ENCODE measurements around the gene CORO2B. TPM values are rescaled to one million over a fixed set of nuclear protein-coding genes. Genes with fewer than 3 reads are reported as not detected.

Gene CORO2B
- polyA plus RNA-seq, 2 donors, result 0.24 to 0.35 TPM

DNA sequence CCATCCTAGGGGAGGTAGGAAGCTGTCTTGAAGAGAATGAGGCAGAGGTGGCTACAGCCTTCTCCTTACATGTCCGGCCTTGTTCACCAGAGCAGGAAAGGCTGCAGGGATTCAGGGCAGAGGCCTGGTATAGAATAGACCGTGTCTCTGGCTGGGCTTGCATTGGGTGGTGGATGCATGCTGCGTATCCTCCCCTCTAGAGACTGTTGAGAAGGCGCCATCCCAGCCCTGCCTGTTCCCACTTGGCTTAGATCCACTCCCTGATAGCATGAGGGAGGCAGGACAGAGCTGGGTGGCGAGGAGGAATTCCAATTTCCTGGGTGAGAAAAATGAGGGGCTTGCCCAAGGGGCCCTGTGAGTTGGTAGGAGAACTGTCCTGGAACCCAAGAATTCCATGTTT lies 57.5 kb downstream of the CORO2B start:
- Histone ChIP-seq H3K4me1 (ENCODE audit: control insufficient read depth in 2 of 2, insufficient read depth in 2 of 2, low read length in 1 of 2) (peaks cover 7 to 11% of the 10 kb centered on the region in 2 donors), H3K4me3 (ENCODE audit: low read depth in 1 of 2, low read length in 2 of 2) (no peak overlapping the region), H3K27ac (ENCODE audit: low read depth in 2 of 2, low read length in 1 of 2) (no peak overlapping the region), H3K27me3 (ENCODE audit: control insufficient read depth in 1 of 2, insufficient read depth in 2 of 2, low read length in 2 of 2) (no peaks in the 10 kb centered on the region), H3K9me3 (ENCODE audit: control insufficient read depth in 2 of 2, insufficient read depth in 1 of 2, low read depth in 1 of 2, low read length in 1 of 2) (no peaks in the 10 kb centered on the region), H3K36me3 (ENCODE audit: control insufficient read depth in 2 of 2, insufficient read depth in 2 of 2, low read length in 1 of 2) (no peaks in the 10 kb centered on the region)
- whole genome bisulfite sequencing, 2 donors, result 78 to 83% methylated on average over 5 of the region's 5 CpGs

- Histone ChIP-seq H3K4me3 (ENCODE audit: low read depth in 1 of 2, low read length in 2 of 2) (no peak overlapping the region), H3K9me3 (ENCODE audit: control insufficient read depth in 2 of 2, insufficient read depth in 1 of 2, low read depth in 1 of 2, low read length in 1 of 2) (no peaks in the 10 kb centered on the region), H3K4me1 (ENCODE audit: control insufficient read depth in 2 of 2, insufficient read depth in 2 of 2, low read length in 1 of 2) (peaks cover 13 to 15% of the 10 kb centered on the region in 2 donors), H3K27me3 (ENCODE audit: control insufficient read depth in 1 of 2, insufficient read depth in 2 of 2, low read length in 2 of 2) (no peaks in the 10 kb centered on the region), H3K36me3 (ENCODE audit: control insufficient read depth in 2 of 2, insufficient read depth in 2 of 2, low read length in 1 of 2) (no peaks in the 10 kb centered on the region), H3K27ac (ENCODE audit: low read depth in 2 of 2, low read length in 1 of 2) (no peak overlapping the region)
- 53 to 60% methylated on average over 5 of the region's 5 CpGs for WGBS, 2 donors
Observed at GRCh38 chr15:68637767-68638404, 59.1 kb downstream of the CORO2B start.

- Histone ChIP-seq H3K4me3 (ENCODE audit: low read depth in 1 of 2, low read length in 2 of 2) (no peak overlapping the region), H3K27ac (ENCODE audit: low read depth in 2 of 2, low read length in 1 of 2) (no peak overlapping the region), H3K27me3 (ENCODE audit: control insufficient read depth in 1 of 2, insufficient read depth in 2 of 2, low read length in 2 of 2) (no peaks in the 10 kb centered on the region), H3K36me3 (ENCODE audit: control insufficient read depth in 2 of 2, insufficient read depth in 2 of 2, low read length in 1 of 2) (no peaks in the 10 kb centered on the region), H3K9me3 (ENCODE audit: control insufficient read depth in 2 of 2, insufficient read depth in 1 of 2, low read depth in 1 of 2, low read length in 1 of 2) (no peaks in the 10 kb centered on the region), H3K4me1 (ENCODE audit: control insufficient read depth in 2 of 2, insufficient read depth in 2 of 2, low read length in 1 of 2) (peaks cover 13 to 16% of the 10 kb centered on the region in 2 donors)
- WGBS, 2 donors, result 62 to 66% methylated on average over 2 of the region's 2 CpGs
Observed at GRCh38 chr15:68638953-68639515, 60.2 kb downstream of the CORO2B start.

- 75% methylated on average over 7 of the region's 7 CpGs for WGBS, 2 donors
Observed at GRCh38 chr15:68639926-68640600, 61.3 kb downstream of the CORO2B start.

GRCh38 chr15:68640791-68641331 lies 62.1 kb downstream of the CORO2B start:
- no peaks in the 10 kb centered on the region for H3K9me3 ChIP-seq (ENCODE audit: control insufficient read depth in 2 of 2, insufficient read depth in 1 of 2, low read depth in 1 of 2, low read length in 1 of 2)
- H3K4me3 ChIP-seq (ENCODE audit: low read depth in 1 of 2, low read length in 2 of 2), result no peak overlapping the region
- no peaks in the 10 kb centered on the region for H3K27me3 ChIP-seq (ENCODE audit: control insufficient read depth in 1 of 2, insufficient read depth in 2 of 2, low read length in 2 of 2)
- peaks cover 13 to 16% of the 10 kb centered on the region in 2 donors for H3K4me1 ChIP-seq (ENCODE audit: control insufficient read depth in 2 of 2, insufficient read depth in 2 of 2, low read length in 1 of 2)
- peak overlapping the region; percentile 64 to 67 for H3K27ac ChIP-seq (ENCODE audit: low read depth in 2 of 2, low read length in 1 of 2)
- H3K36me3 ChIP-seq (ENCODE audit: control insufficient read depth in 2 of 2, insufficient read depth in 2 of 2, low read length in 1 of 2), result peaks cover 0 to 1% of the 10 kb centered on the region in 2 donors
- 43 to 55% methylated on average over 8 of the region's 8 CpGs for WGBS, 2 donors

More at GRCh38 chr15:68639926-68640600, 61.3 kb downstream of the CORO2B start:
- H3K27me3 ChIP-seq (ENCODE audit: control insufficient read depth in 1 of 2, insufficient read depth in 2 of 2, low read length in 2 of 2), result no peaks in the 10 kb centered on the region
- no peak overlapping the region for H3K27ac ChIP-seq (ENCODE audit: low read depth in 2 of 2, low read length in 1 of 2)
- H3K4me1 ChIP-seq (ENCODE audit: control insufficient read depth in 2 of 2, insufficient read depth in 2 of 2, low read length in 1 of 2), result peaks cover 13 to 16% of the 10 kb centered on the region in 2 donors
- no peaks in the 10 kb centered on the region for H3K9me3 ChIP-seq (ENCODE audit: control insufficient read depth in 2 of 2, insufficient read depth in 1 of 2, low read depth in 1 of 2, low read length in 1 of 2)
- H3K4me3 ChIP-seq (ENCODE audit: low read depth in 1 of 2, low read length in 2 of 2), result no peak overlapping the region
- no peaks in the 10 kb centered on the region for H3K36me3 ChIP-seq (ENCODE audit: control insufficient read depth in 2 of 2, insufficient read depth in 2 of 2, low read length in 1 of 2)

- H3K4me3 ChIP-seq (ENCODE audit: low read depth in 1 of 2, low read length in 2 of 2), result no peak overlapping the region
Observed at GRCh38 chr15:68641376-68641775, 62.6 kb downstream of the CORO2B start.

DNA sequence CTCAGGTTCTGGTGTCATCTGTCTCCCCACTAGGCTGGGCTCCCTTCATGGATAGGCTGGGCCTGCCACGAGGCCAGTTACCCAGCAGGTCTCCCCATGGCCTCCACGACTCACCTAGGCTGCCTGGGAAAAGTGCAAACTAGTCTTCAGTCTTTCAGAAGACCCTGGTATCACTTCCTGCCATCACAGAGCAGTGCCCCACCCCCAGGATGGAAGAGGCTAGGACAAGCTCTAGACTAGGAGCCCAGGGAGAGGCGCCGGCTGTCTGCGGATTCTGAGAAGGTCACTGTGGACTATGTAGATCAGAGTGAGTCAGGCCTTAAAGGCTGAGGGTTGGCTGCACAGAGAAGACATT lies 63.7 kb downstream of the CORO2B start:
- Histone ChIP-seq H3K4me3 (ENCODE audit: low read depth in 1 of 2, low read length in 2 of 2) (no peak overlapping the region), H3K27me3 (ENCODE audit: control insufficient read depth in 1 of 2, insufficient read depth in 2 of 2, low read length in 2 of 2) (no peaks in the 10 kb centered on the region), H3K9me3 (ENCODE audit: control insufficient read depth in 2 of 2, insufficient read depth in 1 of 2, low read depth in 1 of 2, low read length in 1 of 2) (no peaks in the 10 kb centered on the region), H3K4me1 (ENCODE audit: control insufficient read depth in 2 of 2, insufficient read depth in 2 of 2, low read length in 1 of 2) (peaks cover 12 to 16% of the 10 kb centered on the region in 2 donors), H3K36me3 (ENCODE audit: control insufficient read depth in 2 of 2, insufficient read depth in 2 of 2, low read length in 1 of 2) (peaks cover 0 to 1% of the 10 kb centered on the region in 2 donors), H3K27ac (ENCODE audit: low read depth in 2 of 2, low read length in 1 of 2) (no peak overlapping the region)
- 84 to 87% methylated on average over 5 of the region's 5 CpGs for WGBS, 2 donors

More at GRCh38 chr15:68641376-68641775, 62.6 kb downstream of the CORO2B start:
- Histone ChIP-seq H3K9me3 (ENCODE audit: control insufficient read depth in 2 of 2, insufficient read depth in 1 of 2, low read depth in 1 of 2, low read length in 1 of 2) (no peaks in the 10 kb centered on the region), H3K27ac (ENCODE audit: low read depth in 2 of 2, low read length in 1 of 2) (peak overlapping the region; percentile 64 to 67), H3K4me1 (ENCODE audit: control insufficient read depth in 2 of 2, insufficient read depth in 2 of 2, low read length in 1 of 2) (peaks cover 13 to 16% of the 10 kb centered on the region in 2 donors), H3K27me3 (ENCODE audit: control insufficient read depth in 1 of 2, insufficient read depth in 2 of 2, low read length in 2 of 2) (no peaks in the 10 kb centered on the region), H3K36me3 (ENCODE audit: control insufficient read depth in 2 of 2, insufficient read depth in 2 of 2, low read length in 1 of 2) (peaks cover 0 to 1% of the 10 kb centered on the region in 2 donors)
- 58 to 80% methylated on average over 7 of the region's 7 CpGs for WGBS, 2 donors

DNA sequence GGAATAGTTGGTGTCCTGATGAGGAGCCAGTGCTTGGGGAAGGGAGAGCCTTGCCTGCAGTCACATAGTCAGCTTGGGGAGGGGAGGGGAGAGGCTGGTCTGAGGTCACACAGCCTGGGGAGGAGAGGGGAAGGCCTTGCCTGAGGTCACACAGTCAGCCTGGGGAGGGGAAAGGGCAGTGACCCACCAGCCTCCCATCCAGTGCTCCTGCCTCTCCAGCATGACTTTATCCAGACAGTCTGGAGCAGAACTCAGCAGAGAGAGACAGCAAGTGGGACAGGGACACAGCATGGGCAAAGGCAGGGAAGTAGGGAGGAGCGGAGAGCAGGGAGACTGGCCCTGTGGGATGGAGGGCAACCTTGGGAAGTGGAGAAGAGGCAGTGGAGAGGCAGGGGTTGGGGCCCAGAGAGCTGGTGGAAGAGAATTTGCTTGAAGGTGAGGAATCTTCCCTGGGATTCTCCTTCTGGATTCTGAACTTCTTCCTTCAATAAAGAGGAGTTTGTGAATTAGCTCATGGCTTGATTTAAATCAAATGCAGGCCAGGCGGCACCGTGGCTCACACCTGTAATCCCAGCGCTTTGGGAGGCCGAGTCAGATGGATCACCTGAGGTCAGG lies 64.5 kb downstream of the CORO2B start:
- H3K36me3 ChIP-seq (ENCODE audit: control insufficient read depth in 2 of 2, insufficient read depth in 2 of 2, low read length in 1 of 2), result peaks cover 0 to 1% of the 10 kb centered on the region in 2 donors
- 86 to 89% methylated on average over 5 of the region's 5 CpGs for WGBS, 2 donors
- no peaks in the 10 kb centered on the region for H3K27me3 ChIP-seq (ENCODE audit: control insufficient read depth in 1 of 2, insufficient read depth in 2 of 2, low read length in 2 of 2)
- peaks cover 12 to 13% of the 10 kb centered on the region in 2 donors for H3K4me1 ChIP-seq (ENCODE audit: control insufficient read depth in 2 of 2, insufficient read depth in 2 of 2, low read length in 1 of 2)
- no peaks in the 10 kb centered on the region for H3K9me3 ChIP-seq (ENCODE audit: control insufficient read depth in 2 of 2, insufficient read depth in 1 of 2, low read depth in 1 of 2, low read length in 1 of 2)
- no peak overlapping the region for H3K4me3 ChIP-seq (ENCODE audit: low read depth in 1 of 2, low read length in 2 of 2)
- no peak overlapping the region for H3K27ac ChIP-seq (ENCODE audit: low read depth in 2 of 2, low read length in 1 of 2)

DNA sequence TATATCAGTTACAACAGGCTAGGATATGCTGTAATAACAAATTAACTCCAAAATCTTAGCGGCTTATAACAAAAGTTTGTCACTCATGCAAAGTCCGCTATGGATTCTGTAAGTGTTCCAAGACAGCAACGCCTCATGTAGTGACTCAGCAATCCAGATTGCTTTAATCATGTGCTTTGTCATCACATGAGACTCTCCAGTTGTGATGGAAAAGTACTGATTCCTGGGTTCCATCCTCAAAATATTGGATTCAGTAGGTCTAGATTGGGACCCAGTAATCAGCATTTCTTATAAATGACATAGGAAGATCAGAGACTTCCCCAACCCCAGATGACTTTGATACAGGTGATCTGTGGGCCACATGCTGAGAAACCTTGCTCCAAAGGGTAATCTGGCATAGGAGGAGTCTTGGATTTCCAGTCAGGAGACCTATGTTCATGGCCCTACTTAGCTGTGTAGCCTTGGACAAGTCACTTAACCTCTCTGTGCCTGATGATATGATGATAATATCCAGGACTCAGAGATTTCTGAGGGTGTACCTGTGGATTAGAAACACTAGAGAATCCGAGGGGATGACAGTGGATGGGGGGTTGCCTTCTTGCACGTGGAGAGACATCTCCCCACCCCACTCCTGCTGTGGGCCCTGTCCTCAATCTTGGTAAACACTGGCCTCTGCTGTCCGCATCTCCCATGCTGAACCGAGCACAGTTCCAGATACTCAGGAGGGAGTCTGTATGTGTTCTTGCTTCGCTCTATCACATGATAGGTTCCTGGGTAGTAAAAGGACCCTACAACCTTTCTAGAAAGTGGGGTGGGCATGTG lies 65.5 kb downstream of the CORO2B start:
- 74 to 75% methylated on average over 8 of the region's 8 CpGs for WGBS, 2 donors

More for the DNA sequence above, 65.5 kb downstream of the CORO2B start:
- H3K27ac ChIP-seq (ENCODE audit: low read depth in 2 of 2, low read length in 1 of 2), result no peak overlapping the region
- H3K9me3 ChIP-seq (ENCODE audit: control insufficient read depth in 2 of 2, insufficient read depth in 1 of 2, low read depth in 1 of 2, low read length in 1 of 2), result no peaks in the 10 kb centered on the region
- H3K36me3 ChIP-seq (ENCODE audit: control insufficient read depth in 2 of 2, insufficient read depth in 2 of 2, low read length in 1 of 2), result peaks cover 0 to 1% of the 10 kb centered on the region in 2 donors
- no peak overlapping the region for H3K4me3 ChIP-seq (ENCODE audit: low read depth in 1 of 2, low read length in 2 of 2)
- peaks cover 12 to 13% of the 10 kb centered on the region in 2 donors for H3K4me1 ChIP-seq (ENCODE audit: control insufficient read depth in 2 of 2, insufficient read depth in 2 of 2, low read length in 1 of 2)
- H3K27me3 ChIP-seq (ENCODE audit: control insufficient read depth in 1 of 2, insufficient read depth in 2 of 2, low read length in 2 of 2), result no peaks in the 10 kb centered on the region

All from esophagus (tissue), 2 donors.